ENCODE data around the gene FBXW7. TPM values are rescaled to one million over a fixed set of nuclear protein-coding genes. Genes with fewer than 3 reads are reported as not detected.
"Not testable (repeated sequence)": the region's sequence is repeated elsewhere in the genome, so short reads cannot be mapped to it uniquely, and the experiment has no call there.

Gene FBXW7, protein sequence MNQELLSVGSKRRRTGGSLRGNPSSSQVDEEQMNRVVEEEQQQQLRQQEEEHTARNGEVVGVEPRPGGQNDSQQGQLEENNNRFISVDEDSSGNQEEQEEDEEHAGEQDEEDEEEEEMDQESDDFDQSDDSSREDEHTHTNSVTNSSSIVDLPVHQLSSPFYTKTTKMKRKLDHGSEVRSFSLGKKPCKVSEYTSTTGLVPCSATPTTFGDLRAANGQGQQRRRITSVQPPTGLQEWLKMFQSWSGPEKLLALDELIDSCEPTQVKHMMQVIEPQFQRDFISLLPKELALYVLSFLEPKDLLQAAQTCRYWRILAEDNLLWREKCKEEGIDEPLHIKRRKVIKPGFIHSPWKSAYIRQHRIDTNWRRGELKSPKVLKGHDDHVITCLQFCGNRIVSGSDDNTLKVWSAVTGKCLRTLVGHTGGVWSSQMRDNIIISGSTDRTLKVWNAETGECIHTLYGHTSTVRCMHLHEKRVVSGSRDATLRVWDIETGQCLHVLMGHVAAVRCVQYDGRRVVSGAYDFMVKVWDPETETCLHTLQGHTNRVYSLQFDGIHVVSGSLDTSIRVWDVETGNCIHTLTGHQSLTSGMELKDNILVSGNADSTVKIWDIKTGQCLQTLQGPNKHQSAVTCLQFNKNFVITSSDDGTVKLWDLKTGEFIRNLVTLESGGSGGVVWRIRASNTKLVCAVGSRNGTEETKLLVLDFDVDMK
- 8.6 TPM for polyA plus RNA-seq (2013, experiment 1 of 2; ENCODE audit: insufficient read length)
- polyA plus RNA-seq (2013, experiment 2 of 2; ENCODE audit: insufficient read length) = 7.2 TPM

DNA sequence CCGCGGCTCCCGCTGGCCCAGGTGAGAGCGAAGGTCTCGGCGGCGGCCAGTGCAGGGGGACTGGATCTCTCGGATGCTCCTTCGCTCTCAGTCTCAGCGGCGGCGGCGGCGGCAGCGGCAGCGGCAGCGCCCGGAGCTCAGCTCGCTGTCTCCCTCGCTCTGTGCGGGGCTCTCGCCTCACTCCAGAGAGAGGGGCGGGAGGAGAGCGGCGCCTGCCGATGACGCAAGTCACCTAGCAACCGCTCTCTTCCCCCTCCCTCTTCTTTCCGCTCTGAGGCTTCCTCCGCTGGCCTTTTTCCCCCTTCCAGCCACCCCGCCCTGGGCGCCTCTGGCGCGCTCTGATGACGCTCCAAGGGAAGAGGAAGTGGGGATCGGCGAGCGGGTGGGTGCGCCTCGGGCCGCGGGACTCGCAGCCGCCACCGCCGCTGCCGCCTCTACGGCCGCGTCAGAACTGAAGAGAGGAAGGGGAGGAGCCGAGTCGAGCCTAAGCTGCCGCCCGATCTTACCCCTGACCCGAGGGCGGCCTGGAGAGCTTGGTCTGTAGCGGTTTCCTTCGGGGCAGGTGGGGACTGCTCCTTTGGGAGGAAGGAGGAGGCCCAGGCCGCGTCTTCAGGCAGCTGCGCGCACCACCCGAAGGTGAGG is at the start of gene FBXW7:
Gene FBXW7, minus strand, starts transcription at position 190 of the 642 bp plus-strand sequence. CDS start 124,289 bp downstream, outside the sequence.
- peak; percentile 99 for DNase-seq

DNA sequence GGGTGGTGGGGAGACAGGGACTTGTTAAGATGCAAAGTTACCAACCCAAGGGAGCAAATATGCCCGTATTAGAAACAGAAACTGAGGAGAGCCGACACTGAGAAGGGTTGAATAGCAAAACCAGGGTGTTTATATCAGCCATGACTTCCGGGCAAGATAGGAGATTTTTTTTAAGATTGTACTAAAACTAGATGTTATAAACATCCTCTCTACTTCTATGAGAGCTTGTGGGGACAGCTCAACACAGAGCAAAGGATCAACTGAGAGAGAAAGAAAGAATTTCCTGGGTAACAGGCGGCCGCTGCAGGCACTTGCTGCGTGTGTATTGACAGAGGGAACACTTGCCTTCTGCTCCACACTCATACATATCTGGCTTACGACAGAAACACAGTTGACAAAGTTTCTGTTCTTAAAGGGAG is 49.1 kb upstream of the FBXW7 start:
- no peak for DNase-seq

DNA sequence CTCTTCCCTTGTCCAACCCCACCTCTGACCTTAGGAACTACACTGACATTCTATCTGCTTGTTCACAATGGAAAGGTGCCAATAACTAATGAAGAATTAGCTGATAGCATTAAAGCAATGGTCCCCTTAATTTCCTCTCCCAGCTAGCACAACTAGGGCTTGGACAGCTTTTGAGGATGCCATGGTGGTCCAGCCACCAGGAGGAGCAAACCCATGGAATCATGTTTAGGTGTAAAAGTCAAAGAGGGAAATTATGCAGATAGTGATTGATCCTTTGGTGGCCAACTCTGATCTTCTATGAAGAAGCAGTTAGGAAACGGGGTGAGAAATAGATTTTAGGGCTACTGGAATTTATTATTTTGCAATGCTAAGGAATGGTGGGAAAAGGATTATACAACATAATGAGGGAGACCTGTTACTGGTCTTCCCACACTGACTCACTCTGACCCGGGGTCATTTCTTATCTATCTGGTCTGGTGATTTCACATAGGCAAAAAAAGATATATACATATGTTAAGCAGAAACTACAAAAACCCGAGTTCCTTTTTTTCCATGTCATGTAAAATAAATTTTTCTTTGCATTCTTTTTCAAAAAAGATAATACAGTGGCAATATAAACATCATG is 45.8 kb upstream of the FBXW7 start:
- DNase-seq = no peak

DNA sequence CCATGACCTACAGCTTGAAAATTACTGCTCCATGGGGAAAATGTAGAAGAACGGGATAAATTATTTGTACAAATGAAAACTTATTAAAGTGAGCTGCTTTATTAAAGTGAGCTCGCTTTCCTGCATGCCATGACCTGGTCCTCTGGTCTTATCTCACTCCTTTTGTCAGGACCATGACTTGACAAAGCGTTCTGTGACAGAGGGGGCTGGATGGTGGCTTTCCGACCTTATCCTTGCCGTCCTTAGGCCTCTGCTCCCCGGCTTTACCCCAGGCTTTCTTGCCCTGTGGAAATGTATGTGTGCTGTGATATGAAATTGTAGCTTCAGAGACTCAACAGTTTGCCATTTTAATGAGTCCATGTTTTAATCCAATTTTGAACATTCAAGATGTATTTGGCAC is 44.0 kb upstream of the FBXW7 start:
- no peak for DNase-seq

DNA sequence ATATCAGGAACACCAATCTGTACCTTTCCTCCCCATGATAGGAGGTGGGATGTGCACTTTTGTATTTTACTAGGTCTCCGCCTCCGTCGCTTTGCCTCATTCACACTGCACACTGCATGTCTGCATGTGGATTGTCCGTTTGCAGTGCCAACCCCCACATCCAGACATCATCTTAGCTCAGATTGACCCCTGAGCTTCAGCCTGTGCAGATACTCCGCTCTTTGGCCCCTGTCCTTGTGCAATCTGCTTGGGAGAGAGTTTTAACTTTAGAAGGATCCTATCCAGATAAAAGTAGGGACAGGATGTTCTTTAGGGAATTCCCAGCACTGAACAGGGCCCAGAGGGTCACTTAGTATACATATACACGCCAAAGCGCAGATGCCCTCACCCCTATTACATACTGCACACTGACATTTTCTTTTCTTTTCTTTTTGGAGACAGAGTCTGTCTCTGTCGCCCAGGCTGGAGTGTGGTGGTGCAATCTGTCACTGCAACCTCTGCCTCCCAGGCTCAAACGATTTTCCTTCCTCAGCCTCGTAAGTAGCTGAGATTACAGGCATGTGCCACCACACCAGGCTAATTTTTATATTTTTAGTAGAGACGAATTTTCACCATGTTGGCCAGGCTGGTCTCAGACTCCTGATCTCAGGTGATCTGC is 43.3 kb upstream of the FBXW7 start:
- DNase-seq = no peak

DNA sequence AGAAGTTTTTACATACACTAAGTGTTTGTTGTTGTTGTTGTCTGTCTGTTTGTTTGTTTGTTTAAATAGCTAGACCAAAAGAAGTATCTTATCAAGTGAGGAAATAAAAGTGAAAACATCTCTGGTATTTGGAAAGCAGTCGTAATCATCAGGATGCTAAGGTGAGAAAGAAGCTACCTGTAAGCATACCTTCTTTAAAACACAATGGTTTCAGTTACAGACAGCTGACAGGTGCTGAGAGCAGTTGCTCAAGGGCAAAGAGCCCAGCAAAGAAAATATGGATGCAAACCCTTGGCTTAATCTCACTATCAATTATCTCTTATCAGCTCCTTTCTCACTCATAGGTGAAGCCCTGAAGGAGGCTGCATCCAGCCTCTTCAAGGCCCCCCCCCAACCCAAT is 42.8 kb upstream of the FBXW7 start:
- DNase-seq = no peak

DNA sequence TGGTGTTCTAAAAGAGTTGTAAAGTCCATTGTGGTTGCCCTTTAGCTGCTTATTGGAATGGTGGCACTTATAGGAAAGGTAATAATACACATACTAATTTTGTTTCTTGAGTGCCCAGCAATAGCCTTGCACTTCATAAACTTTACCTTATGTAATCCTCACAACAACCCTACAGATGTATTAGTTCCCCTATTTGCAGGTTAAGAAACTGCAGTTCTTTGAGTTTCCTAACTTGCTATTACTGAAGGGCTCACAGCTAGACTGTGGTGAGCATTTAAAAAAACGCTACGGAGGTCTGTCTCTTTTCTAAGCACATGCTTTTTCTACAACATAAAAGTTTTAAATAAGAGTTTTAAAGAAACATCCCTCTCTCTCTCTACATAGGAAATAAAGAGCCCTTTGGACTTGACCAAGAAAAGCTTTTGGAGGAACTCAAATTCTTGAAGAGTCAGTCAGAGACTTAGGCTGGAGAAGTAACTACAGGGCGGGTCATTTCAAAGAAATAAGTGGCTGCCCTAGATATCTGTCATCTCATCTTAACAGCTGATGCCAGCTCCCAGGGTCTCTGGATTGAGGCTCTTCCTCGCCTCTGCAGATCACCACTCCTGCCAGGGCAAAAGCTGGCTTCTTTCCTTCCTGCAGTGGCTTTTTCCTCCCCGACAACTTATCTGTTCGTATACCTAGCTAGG is 42.0 kb upstream of the FBXW7 start:
- DNase-seq = peak; percentile 4

DNA sequence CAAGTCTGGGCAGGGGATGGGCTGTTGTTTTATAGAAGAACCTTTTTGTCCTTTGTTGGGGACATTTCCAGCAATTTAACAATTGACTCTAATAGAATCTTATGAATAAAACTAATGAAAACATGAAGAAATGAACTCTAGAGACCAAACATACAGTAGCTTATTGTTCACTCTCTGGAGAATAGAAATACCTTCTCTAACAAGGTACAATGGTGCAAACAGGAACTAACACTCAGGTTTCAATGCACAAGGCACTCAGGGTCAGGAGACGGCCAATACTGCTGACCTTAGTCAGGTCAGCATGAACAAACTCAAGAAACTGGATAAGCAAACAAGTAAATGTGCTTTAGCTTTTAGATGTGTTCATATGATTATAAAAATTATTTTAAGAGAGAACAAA is 39.6 kb upstream of the FBXW7 start:
- DNase-seq = no peak

DNA sequence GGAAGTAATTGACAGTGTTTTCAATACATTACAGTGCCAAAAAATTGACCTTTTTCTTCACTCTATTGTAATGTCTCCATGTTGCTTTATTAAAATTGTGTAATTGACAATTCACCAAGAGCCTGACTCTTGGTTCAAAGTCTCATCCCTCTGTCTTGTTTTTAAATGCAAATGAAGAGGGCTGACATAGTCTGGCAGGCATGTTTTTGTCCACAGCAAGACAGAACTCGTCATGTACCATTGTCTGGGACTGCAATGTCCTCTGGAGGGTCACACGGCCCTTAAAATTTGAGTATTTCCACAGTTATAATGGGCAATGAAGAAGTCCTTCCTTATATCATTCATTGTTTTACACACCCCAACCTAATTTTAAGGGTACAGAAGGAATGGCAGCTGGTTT is 38.0 kb upstream of the FBXW7 start:
- no peak for DNase-seq

DNA sequence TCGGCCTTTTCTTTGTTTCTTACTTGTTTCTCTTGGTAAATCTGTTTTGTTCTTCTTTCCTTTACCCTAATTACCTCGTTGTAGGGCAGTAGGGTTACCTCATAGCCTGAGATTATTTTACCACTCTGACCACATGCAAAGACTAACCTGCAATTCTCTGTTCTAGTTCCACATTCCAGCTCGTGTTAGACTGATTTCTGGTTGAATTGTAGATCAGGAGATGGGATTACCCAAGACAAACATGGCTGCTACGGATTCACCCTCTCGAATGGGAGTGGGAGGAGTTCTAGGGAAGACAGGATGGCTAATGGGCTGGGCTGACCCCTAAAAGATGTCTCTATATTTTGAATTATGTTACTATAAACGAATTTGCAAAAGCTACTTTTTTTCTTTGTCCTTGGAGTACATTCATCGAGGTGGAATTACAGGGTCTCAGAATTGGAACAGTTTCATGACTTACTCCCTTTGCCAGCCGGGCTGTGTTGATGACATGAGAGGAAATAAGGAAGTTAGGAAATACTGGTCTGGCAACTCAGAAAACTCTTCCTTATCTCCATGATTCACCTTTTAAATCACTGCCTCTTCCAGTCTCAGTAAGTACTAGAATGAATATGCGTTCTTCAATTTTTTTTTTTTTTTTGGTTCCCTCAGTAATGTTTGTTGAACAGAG is 36.7 kb upstream of the FBXW7 start:
- no peak for DNase-seq

DNA sequence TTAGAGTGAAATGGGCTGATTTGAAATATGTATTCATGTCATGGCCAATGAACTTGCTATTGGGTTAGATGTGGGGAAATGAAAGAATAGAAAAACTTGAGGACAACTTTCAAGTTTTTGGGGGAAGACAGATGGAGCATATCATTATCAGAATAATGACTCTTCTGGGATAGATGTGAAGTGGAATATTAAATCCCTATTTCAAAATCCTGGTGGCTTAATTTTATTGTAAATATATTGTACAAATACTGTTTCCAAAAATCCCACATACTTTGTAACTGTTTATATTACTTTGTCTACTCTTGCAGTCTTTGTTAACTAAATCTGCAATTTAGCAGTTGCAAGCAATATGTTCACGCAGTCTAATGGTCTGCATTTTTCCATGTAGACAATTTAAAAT is 35.9 kb upstream of the FBXW7 start:
- no peak for DNase-seq

DNA sequence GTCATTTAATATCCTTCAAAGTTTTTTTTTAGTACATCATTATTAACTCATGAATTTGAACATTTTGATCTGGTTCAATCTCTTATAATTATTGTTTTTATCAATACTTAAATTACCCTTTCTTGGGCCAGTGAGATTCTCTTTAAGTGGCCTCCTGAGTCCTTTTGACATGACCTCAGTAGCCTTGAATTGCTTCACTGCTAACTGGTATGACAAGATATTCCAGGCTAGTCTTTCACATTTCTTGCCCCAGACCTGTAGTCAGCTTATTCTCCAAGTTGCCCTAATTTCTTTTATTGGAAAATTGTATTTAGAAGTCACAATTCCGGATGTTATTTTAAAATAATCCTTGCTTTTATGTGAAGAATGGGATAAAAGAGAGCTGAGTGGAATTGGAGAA is 35.4 kb upstream of the FBXW7 start:
- DNase-seq = no peak

DNA sequence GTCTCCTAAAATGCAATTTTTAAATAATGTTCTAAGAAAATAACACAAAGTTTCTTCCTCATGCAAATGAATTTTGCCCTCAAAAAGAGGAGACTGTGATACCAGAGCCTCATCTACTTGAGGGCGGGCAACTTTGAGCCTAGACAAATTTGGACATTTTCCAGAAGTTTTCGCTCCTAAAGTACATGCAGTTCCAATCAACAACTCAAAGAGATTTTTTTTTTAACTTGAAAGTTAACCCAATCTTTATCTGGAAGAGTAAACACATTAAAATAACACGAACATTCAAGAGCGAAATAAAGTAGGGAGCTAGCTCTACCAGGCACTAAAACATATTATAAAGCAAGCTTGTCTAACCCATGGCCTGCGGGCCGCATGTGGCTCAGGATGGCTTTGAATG is 29.4 kb upstream of the FBXW7 start:
- DNase-seq = no peak

DNA sequence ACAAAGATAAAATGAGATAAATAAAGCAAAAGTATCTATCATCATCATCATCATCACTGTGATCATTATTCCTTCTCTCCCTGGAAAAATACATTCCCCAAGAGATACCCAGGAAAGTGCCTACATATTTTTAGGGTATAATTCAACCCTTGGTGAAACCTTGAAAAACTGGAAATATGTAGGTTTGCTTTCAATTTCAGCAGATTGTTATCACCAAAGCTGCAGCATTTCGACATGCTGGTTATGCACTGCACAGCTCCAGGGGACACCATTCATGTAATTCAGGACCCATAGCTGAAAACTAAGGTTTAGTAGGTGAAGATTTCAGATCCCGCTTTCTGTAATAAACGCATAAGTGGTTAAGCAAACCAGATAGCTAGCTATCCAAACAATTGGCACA is 28.4 kb upstream of the FBXW7 start:
- no peak for DNase-seq

DNA sequence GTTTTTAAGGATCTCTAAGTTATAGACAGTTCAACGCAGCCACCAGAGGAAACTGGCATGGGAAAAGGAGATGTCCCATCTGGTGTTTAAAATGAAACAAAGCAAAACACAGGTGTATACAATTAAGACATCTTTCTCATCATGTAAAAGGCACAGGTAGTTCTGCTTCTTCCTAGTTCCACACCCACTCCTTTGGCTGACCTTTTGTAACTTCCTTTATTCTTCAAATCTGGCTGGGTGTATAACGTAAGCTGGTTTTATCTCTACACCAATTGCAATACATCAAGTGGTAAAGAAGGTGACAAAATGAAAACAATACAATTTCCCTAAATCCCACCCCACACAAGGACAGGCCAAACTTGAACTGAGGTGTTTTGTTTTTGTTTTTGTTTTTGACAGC is 27.3 kb upstream of the FBXW7 start:
- DNase-seq = no peak

DNA sequence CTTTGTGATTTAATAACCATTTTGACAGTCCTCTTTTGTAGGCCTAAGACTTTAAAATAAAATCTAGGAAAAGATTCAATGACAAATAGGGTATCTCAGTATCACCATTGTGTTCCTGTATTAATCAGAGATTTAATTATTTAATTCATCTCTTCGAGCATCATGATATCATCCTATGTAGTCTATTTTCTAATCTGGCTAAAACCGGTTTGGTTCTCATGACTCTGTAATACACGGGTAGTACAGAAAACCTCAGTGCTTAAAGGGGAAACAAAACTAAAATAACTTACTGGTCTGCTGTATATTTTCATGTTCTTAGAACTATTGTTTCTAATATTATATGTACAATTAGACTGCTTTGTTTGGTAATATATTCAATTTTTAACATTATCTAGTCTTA is 23.7 kb upstream of the FBXW7 start:
- no peak for DNase-seq

DNA sequence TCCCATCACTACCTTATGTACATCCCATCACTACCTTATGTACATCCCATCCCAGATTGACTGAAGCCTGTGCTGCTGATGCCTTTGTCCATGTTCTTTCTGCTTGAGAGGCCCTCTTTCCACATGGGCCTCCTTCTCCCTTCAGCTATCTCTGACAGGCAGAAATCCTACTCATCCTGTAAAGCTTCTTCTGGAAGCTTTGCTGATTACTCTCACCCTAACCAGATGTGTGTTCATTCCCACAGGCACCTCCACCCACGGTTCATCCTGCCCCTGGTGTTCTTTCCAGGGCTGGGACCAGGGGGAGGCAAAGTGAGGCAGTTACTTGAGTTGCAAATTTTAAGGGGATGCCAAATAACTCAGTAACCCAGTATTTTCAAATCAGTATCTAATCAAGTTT is 22.5 kb upstream of the FBXW7 start:
- no peak for DNase-seq

DNA sequence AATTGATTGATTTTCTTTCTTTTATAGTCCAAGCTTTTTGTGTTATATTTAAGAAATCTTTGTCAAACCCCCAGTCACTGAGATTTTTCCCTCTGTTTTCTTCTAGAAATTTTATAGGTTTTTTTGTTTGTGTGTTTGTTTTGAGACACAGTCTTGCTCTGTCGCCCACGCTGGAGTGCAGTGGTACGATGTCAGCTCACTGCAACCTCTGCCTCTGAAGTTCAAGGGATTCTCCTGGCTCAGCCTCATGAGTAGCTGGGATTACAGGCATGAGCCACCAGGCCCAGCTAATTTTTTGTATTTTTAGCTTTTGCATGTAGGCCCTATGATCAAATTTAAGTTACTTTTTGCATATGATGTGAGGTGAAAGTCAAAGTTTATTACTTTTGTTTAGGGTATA is 20.9 kb upstream of the FBXW7 start:
- no peak for DNase-seq

DNA sequence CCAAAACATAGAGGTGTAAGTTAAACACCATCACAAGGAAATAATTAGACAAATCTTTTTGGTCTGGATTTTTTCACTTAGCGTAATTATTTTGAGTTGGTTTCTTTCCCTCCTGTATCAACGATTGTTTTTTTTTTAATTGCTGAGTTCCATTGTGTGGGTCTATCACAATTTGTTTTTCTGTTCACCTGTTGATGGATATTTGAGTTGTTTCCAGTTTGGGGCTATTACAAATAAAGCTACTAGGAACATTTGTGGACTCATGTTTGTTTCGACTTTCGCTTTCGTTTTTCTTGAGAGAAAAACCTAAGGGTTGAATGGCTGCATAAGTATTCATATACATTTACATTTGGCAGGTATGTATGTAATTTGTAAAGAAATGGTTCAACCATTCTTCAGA is 20.4 kb upstream of the FBXW7 start:
- DNase-seq = no peak

DNA sequence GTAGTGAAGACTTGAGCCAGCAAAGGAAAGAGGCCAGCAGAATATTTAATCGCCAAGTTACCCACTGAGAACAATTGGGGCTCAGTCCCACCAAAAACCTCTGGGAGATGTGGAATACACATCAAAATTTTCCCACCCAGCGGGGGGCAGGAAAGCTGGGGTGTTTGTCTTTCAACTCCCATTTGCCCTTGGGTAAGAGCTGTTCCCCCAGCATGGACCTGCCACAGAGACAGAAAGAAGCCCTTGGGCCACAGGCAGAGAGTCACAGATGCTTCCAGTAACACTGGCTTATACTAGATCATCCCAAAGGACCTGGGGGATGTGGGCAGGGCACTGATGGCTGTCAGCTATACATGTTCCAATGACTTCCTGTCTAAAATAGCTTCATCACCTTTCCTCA is 18.9 kb upstream of the FBXW7 start:
- DNase-seq = no peak

DNA sequence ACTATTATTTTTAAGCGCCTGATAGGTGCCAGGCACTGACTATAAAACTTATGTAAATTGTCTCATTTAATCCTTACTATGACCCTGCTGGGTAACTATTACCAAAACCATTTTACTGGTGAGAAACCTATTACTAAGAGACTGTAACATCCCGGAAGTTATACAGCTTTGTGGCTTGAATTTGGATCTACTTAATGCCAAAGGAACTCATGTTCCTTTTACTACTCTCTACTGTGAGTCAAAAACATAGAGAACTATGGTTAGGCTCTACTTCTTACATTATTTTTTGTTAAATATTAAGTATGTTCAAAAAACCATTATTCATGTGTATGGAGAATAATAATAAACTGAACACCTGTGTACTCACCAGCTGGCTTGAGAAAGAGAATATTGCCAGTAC is 14.8 kb upstream of the FBXW7 start:
- not testable (repeated sequence) for DNase-seq
